ENCODE measurements around the gene EYS.
"Not testable (repeated sequence)": the region's sequence is repeated elsewhere in the genome, so short reads cannot be mapped to it uniquely, and the experiment has no call there.

Gene EYS

GRCh38 chr6:65416621-65417020 is 290.4 kb downstream of the EYS start:
- DNase-seq (ENCODE audit: low spot score), result no peak

GRCh38 chr6:65410309-65410708 is 296.7 kb downstream of the EYS start:
- TF ChIP-seq CTCF (IDR thresholded peaks at IDR 0.05; ENCODE audit: extremely low read depth, missing control alignments), result no peak
- no peak for DNase-seq (ENCODE audit: low spot score)

More at GRCh38 chr6:65416621-65417020, 290.4 kb downstream of the EYS start:
- TF ChIP-seq CTCF (IDR thresholded peaks at IDR 0.05; ENCODE audit: extremely low read depth, missing control alignments), result no peak

- TF ChIP-seq CTCF (IDR thresholded peaks at IDR 0.05; ENCODE audit: extremely low read depth, missing control alignments), result no peak
- no peak for DNase-seq (ENCODE audit: low spot score)
These were observed 304.5 kb downstream of the EYS start for GRCh38 chr6:65402564-65402963.

GRCh38 chr6:65399355-65400084 is 307.5 kb downstream of the EYS start:
- no peak for TF ChIP-seq CTCF (IDR thresholded peaks at IDR 0.05; ENCODE audit: extremely low read depth, missing control alignments)

GRCh38 chr6:65398851-65399250 is 308.2 kb downstream of the EYS start:
- no peak for DNase-seq (ENCODE audit: low spot score)
- TF ChIP-seq CTCF (IDR thresholded peaks at IDR 0.05; ENCODE audit: extremely low read depth, missing control alignments), result no peak

More at GRCh38 chr6:65399355-65400084, 307.5 kb downstream of the EYS start:
- DNase-seq (ENCODE audit: low spot score), result no peak

- no peak for DNase-seq (ENCODE audit: low spot score)
- no peak for TF ChIP-seq CTCF (IDR thresholded peaks at IDR 0.05; ENCODE audit: extremely low read depth, missing control alignments)
These were observed 356.5 kb downstream of the EYS start for GRCh38 chr6:65350530-65350929.

GRCh38 chr6:65302655-65303054 is 404.4 kb downstream of the EYS start:
- not testable (repeated sequence) for DNase-seq (ENCODE audit: low spot score)

- TF ChIP-seq CTCF (IDR thresholded peaks at IDR 0.05; ENCODE audit: extremely low read depth, missing control alignments), result no peak
- no peak for DNase-seq (ENCODE audit: low spot score)
These were observed 407.8 kb downstream of the EYS start for GRCh38 chr6:65299236-65299635.

Measured in GM20000 (cell line).